Skeletal muscle tissue (tissue), 4 donors: ENCODE data around the gene METTL25B. TPM values are rescaled to one million over a fixed set of nuclear protein-coding genes. Genes with fewer than 3 reads are reported as not detected.

ENCODE experiments used
- H3K27ac ChIP-seq: one replicate; pipeline ENCODE4 v1.7.0; 2013; ENCODE audit warnings: mild to moderate bottlenecking, low read depth, low read length, inconsistent platforms
- H3K27me3 ChIP-seq, 3 donors: one replicate each; pipeline ENCODE4 v1.7.0; 2013; ENCODE audit warnings: low read length in 3 of 3; ENCODE audit not compliant: control insufficient read depth in 3 of 3, insufficient read depth in 3 of 3
- H3K36me3 ChIP-seq, 3 donors: one replicate each; pipeline ENCODE4 v1.7.0; 2013; ENCODE audit warnings: low read length in 3 of 3; ENCODE audit not compliant: control insufficient read depth in 3 of 3, insufficient read depth in 3 of 3
- H3K4me1 ChIP-seq, 3 donors: one replicate each; pipeline ENCODE4 v1.7.0; 2013; ENCODE audit warnings: low read length in 3 of 3, mild to moderate bottlenecking in 3 of 3; ENCODE audit not compliant: control insufficient read depth in 3 of 3, insufficient read depth in 3 of 3
- H3K4me3 ChIP-seq, 3 donors: one replicate each; pipeline ENCODE4 v1.7.0; 2013; ENCODE audit warnings: low read length in 3 of 3
- H3K9ac ChIP-seq, 3 donors: one replicate each; pipeline ENCODE4 v1.7.0; 2013; ENCODE audit warnings: low read length in 3 of 3, mild to moderate bottlenecking in 3 of 3, moderate library complexity in 2 of 3, low read depth in 1 of 3
- H3K9me3 ChIP-seq, 3 donors: one replicate each; pipeline ENCODE4 v1.7.0; 2013; ENCODE audit warnings: low read length in 3 of 3; ENCODE audit not compliant: control insufficient read depth in 3 of 3
- total RNA-seq: library from RNA; depleted of rRNA; stranded (reverse); fragments of >200 nt; gene quantifications from one replicate; pipeline ENCODE4 v1.2.3, GENCODE V29; 2014
- donor health status: Osteomylitis.

METTL25B gene
- total RNA-seq, 1 donor from 2014 or later, result 4.2 TPM

- no peaks in the 10 kb centered on the region for H3K9me3 ChIP-seq
- peak overlapping the region; percentile 87 to 98 (median 91) for H3K4me3 ChIP-seq
- H3K4me1 ChIP-seq, result peaks cover 26 to 41% (median 28%) of the 10 kb centered on the region in 3 donors
- no peak overlapping the region for H3K27ac ChIP-seq
- peak overlapping the region; percentile 85 to 96 (median 89) for H3K9ac ChIP-seq
- H3K36me3 ChIP-seq, result peaks cover 0 to 6% (median 0%) of the 10 kb centered on the region in 3 donors
- H3K27me3 ChIP-seq, result no peaks in the 10 kb centered on the region
Observed at GRCh38 chr1:156765666-156766065, 37.4 kb downstream of the METTL25B start.

GRCh38 chr1:156766298-156767100, 38.2 kb downstream of the METTL25B start:
- peaks cover 0 to 14% (median 0%) of the 10 kb centered on the region in 3 donors for H3K36me3 ChIP-seq
- H3K27ac ChIP-seq, result peak overlapping the region; percentile 97
- no peaks in the 10 kb centered on the region for H3K9me3 ChIP-seq
- peaks cover 30 to 45% (median 35%) of the 10 kb centered on the region in 3 donors for H3K4me1 ChIP-seq
- peak overlapping the region; percentile 85 to 96 (median 89) for H3K9ac ChIP-seq
- no peaks in the 10 kb centered on the region for H3K27me3 ChIP-seq
- H3K4me3 ChIP-seq, result peak overlapping the region; percentile 87 to 98 (median 91)

- peaks cover 0 to 14% (median 0%) of the 10 kb centered on the region in 3 donors for H3K36me3 ChIP-seq
- H3K9ac ChIP-seq, result peak within 1 kb of the TSS; percentile 98 to 99 (median 99)
- H3K4me1 ChIP-seq, result peaks cover 30 to 47% (median 35%) of the 10 kb centered on the region in 3 donors
- peak within 1 kb of the TSS; percentile 97 for H3K27ac ChIP-seq
- no peaks in the 10 kb centered on the region for H3K27me3 ChIP-seq
- H3K4me3 ChIP-seq, result peak within 1 kb of the TSS; percentile 91 to 98 (median 94)
- H3K9me3 ChIP-seq, result no peaks in the 10 kb centered on the region
Observed at GRCh38 chr1:156767101-156767878, 39.0 kb downstream of the METTL25B start, which contains the start of gene PRCC. Gene PRCC (plus strand): TSS chr1:156767535. CDS start chr1:156767772, 237 bp downstream.

GRCh38 chr1:156767879-156768604, 39.8 kb downstream of the METTL25B start:
- Histone ChIP-seq H3K27ac (peak overlapping the region; percentile 97), H3K4me1 (peaks cover 30 to 53% (median 41%) of the 10 kb centered on the region in 3 donors)

GRCh38 chr1:156768610-156769295, 40.5 kb downstream of the METTL25B start:
- no peaks in the 10 kb centered on the region for H3K27me3 ChIP-seq
- no peaks in the 10 kb centered on the region for H3K9me3 ChIP-seq
- peak overlapping the region; percentile 97 for H3K27ac ChIP-seq
- peak overlapping the region; percentile 98 to 99 (median 99) for H3K9ac ChIP-seq
- H3K4me3 ChIP-seq, result peak overlapping the region; percentile 86 to 94 (median 88)
- peaks cover 0 to 14% (median 0%) of the 10 kb centered on the region in 3 donors for H3K36me3 ChIP-seq
- peaks cover 35 to 60% (median 46%) of the 10 kb centered on the region in 3 donors for H3K4me1 ChIP-seq

More at GRCh38 chr1:156767879-156768604, 39.8 kb downstream of the METTL25B start:
- H3K27me3 ChIP-seq, result no peaks in the 10 kb centered on the region
- peak overlapping the region; percentile 86 to 94 (median 88) for H3K4me3 ChIP-seq
- no peaks in the 10 kb centered on the region for H3K9me3 ChIP-seq
- H3K9ac ChIP-seq, result peak overlapping the region; percentile 98 to 99 (median 99)
- H3K36me3 ChIP-seq, result peaks cover 0 to 14% (median 0%) of the 10 kb centered on the region in 3 donors

- peaks cover 32 to 55% (median 42%) of the 10 kb centered on the region in 3 donors for H3K4me1 ChIP-seq
- H3K36me3 ChIP-seq, result peaks cover 0 to 14% (median 0%) of the 10 kb centered on the region in 3 donors
- no peaks in the 10 kb centered on the region for H3K9me3 ChIP-seq
- H3K4me3 ChIP-seq, result no peak overlapping the region
- peak overlapping the region in 2 of 3 donors; percentile 37 to 38 for H3K9ac ChIP-seq
- no peaks in the 10 kb centered on the region for H3K27me3 ChIP-seq
- H3K27ac ChIP-seq, result no peak overlapping the region
Observed at GRCh38 chr1:156772222-156772621, 44.0 kb downstream of the METTL25B start.

- peak overlapping the region in 2 of 3 donors; percentile 37 to 38 for H3K9ac ChIP-seq
- no peaks in the 10 kb centered on the region for H3K27me3 ChIP-seq
- peaks cover 32 to 56% (median 46%) of the 10 kb centered on the region in 3 donors for H3K4me1 ChIP-seq
- H3K36me3 ChIP-seq, result peaks cover 0 to 14% (median 0%) of the 10 kb centered on the region in 3 donors
- H3K4me3 ChIP-seq, result no peak overlapping the region
- H3K9me3 ChIP-seq, result no peaks in the 10 kb centered on the region
- H3K27ac ChIP-seq, result peak overlapping the region; percentile 25
Observed at GRCh38 chr1:156772728-156773497, 44.6 kb downstream of the METTL25B start.

GRCh38 chr1:156773607-156774006, 45.3 kb downstream of the METTL25B start:
- H3K27ac ChIP-seq, result peak overlapping the region; percentile 25
- H3K4me3 ChIP-seq, result no peak overlapping the region

More at GRCh38 chr1:156773607-156774006, 45.3 kb downstream of the METTL25B start:
- Histone ChIP-seq H3K4me1 (peaks cover 27 to 49% (median 43%) of the 10 kb centered on the region in 3 donors), H3K36me3 (peaks cover 0 to 14% (median 0%) of the 10 kb centered on the region in 3 donors), H3K9me3 (no peaks in the 10 kb centered on the region), H3K27me3 (no peaks in the 10 kb centered on the region), H3K9ac (no peak overlapping the region)
